Hepatocyte (in vitro differentiated cells): ENCODE measurements around the gene SIGLEC14. TPM values are rescaled to one million over a fixed set of nuclear protein-coding genes. Genes with fewer than 3 reads are reported as not detected.

Experiments used
- DNase-seq: peaks from one replicate; pipeline ENCODE4 v3.0.0-alpha.2; 2016; ENCODE audit warnings: low spot score
- H2AFZ ChIP-seq: fragments of 200-600 bp; sonication (generic); 2 replicates; pipeline ENCODE4 v1.6.0; 2016; ENCODE audit warnings: antibody characterized with exemption, mild to moderate bottlenecking
- H3K27ac ChIP-seq: fragments of 200-600 bp; sonication (generic); 2 replicates; pipeline ENCODE4 v1.5.1; 2016; ENCODE audit warnings: mild to moderate bottlenecking
- H3K27me3 ChIP-seq: fragments of 200-600 bp; sonication (generic); 2 replicates; pipeline ENCODE4 v1.6.1; 2016
- H3K36me3 ChIP-seq: fragments of 200-600 bp; sonication (generic); replicated peaks from 2 replicates; pipeline ENCODE4 v1.5.1; 2016; ENCODE audit warnings: low read depth; ENCODE audit not compliant: insufficient read depth
- H3K4me1 ChIP-seq: fragments of 200-600 bp; sonication (generic); 2 replicates; pipeline ENCODE4 v1.5.1; 2016; ENCODE audit warnings: mild to moderate bottlenecking, moderate library complexity; ENCODE audit not compliant: insufficient read depth
- H3K4me2 ChIP-seq: fragments of 200-600 bp; sonication (generic); 2 replicates; pipeline ENCODE4 v1.6.0; 2016
- H3K4me3 ChIP-seq: fragments of 200-600 bp; sonication (generic); 2 replicates; pipeline ENCODE4 v1.5.1; 2016; ENCODE audit warnings: mild to moderate bottlenecking
- H3K79me2 ChIP-seq: fragments of 200-600 bp; sonication (generic); 2 replicates; pipeline ENCODE4 v1.6.0; 2017; ENCODE audit warnings: mild to moderate bottlenecking
- H3K9me2 ChIP-seq: fragments of 200-600 bp; sonication (generic); replicated peaks from 2 replicates; pipeline ENCODE4 v1.6.0; 2017; ENCODE audit warnings: mild to moderate bottlenecking; ENCODE audit not compliant: insufficient read depth
- H3K9me3 ChIP-seq: fragments of 200-600 bp; sonication (generic); 2 replicates; pipeline ENCODE4 v1.5.1; 2016; ENCODE audit warnings: low read depth, mild to moderate bottlenecking
- H4K20me1 ChIP-seq: fragments of 200-600 bp; sonication (generic); 2 replicates; pipeline ENCODE4 v1.6.0; 2016; ENCODE audit warnings: mild to moderate bottlenecking; ENCODE audit not compliant: insufficient read depth, poor library complexity, severe bottlenecking
- CTCF ChIP-seq: fragments of 200-600 bp; sonication (generic); IDR thresholded peaks from 2 replicates; pipeline ENCODE4 v1.5.1; 2016; ENCODE audit warnings: antibody characterized with exemption, mild to moderate bottlenecking; ENCODE audit not compliant: poor library complexity
- EZH2 ChIP-seq: fragments of 200-600 bp; sonication (generic); IDR thresholded peaks from 2 replicates; pipeline ENCODE4 v1.6.1; 2016; ENCODE audit warnings: antibody characterized with exemption, mild to moderate bottlenecking, borderline replicate concordance
- EZH2phosphoT487 ChIP-seq: fragments of 200-600 bp; sonication (generic); IDR thresholded peaks from one replicate; pipeline ENCODE4 v1.6.1; 2018; ENCODE audit warnings: antibody characterized with exemption, mild to moderate bottlenecking, low read depth, moderate library complexity; ENCODE audit not compliant: unreplicated experiment, severe bottlenecking
- WGBS: methylation state at CpG from one replicate; pipeline ENCODE4 v1.1.6; 2016; ENCODE audit warnings: low lambda C conversion rate; ENCODE audit errors: missing lambda C conversion rate; 5-methylcytosine and 5-hydroxymethylcytosine counted together
- microRNA counts: library from miRNA; unstranded; fragments of <30 nt; microRNA quantifications from one replicate; lab custom pipeline; 2017
- microRNA-seq: library from miRNA; unstranded; fragments of <30 nt; microRNA quantifications from one replicate; pipeline ENCODE4, GENCODE V29; 2017
- polyA plus RNA-seq: library from polyadenylated mRNA; unstranded; fragments of >200 nt; fragmentation: Nextera tagmentation; extraction: Ambion mirVana; gene quantifications from 2 replicates; pipeline ENCODE4 v1.2.1, GENCODE V29; 2016
- small RNA-seq: library from RNA; depleted of rRNA; stranded (forward); fragments of <200 nt; gene quantifications from one replicate; pipeline ENCODE3, GENCODE V24; 2014
- total RNA-seq: library from RNA; depleted of rRNA; stranded (reverse); fragments of >200 nt; gene quantifications from 2 replicates; pipeline ENCODE4 v1.2.3, GENCODE V29; 2014

Gene SIGLEC14
- total and polyA plus RNA-seq, 2 experiments from 2014 or later = 0.13 to 0.47 TPM

- peak; percentile 94 for DNase-seq
- H3K79me2 ChIP-seq = no peaks in the 10 kb centered on the region
- H3K36me3 ChIP-seq = no peaks in the 10 kb centered on the region
- peak overlapping the region; percentile 57 for H2AFZ ChIP-seq
- no peak overlapping the region for H3K27ac ChIP-seq
- no peaks in the 10 kb centered on the region for H3K4me1 ChIP-seq
- no peak for TF ChIP-seq EZH2
- TF ChIP-seq EZH2phosphoT487 = no peak
- TF ChIP-seq CTCF = no peak
- H3K4me3 ChIP-seq = peak overlapping the region; percentile 27
- no peaks in the 10 kb centered on the region for H3K27me3 ChIP-seq
- H3K9me2 ChIP-seq = no peaks in the 10 kb centered on the region
- no peaks in the 10 kb centered on the region for H3K9me3 ChIP-seq
- peak overlapping the region; percentile 78 for H3K4me2 ChIP-seq
- no peaks in the 10 kb centered on the region for H4K20me1 ChIP-seq
- 34% methylated on average over 60 of the region's 61 CpGs for WGBS
Measured at GRCh38 chr19:51593969-51594773, 52.5 kb downstream of the SIGLEC14 start.

- Histone ChIP-seq H3K9me2 (no peaks in the 10 kb centered on the region), H3K4me3 (peak overlapping the region; percentile 27), H4K20me1 (no peaks in the 10 kb centered on the region), H3K27me3 (no peaks in the 10 kb centered on the region), H3K9me3 (no peaks in the 10 kb centered on the region), H2AFZ (peak overlapping the region; percentile 57), H3K79me2 (no peaks in the 10 kb centered on the region), H3K4me2 (peak overlapping the region; percentile 78), H3K4me1 (no peaks in the 10 kb centered on the region), H3K27ac (no peak overlapping the region), H3K36me3 (no peaks in the 10 kb centered on the region)
- TF ChIP-seq CTCF = no peak
- no peak for TF ChIP-seq EZH2
- TF ChIP-seq EZH2phosphoT487 = no peak
- no peak for DNase-seq
- WGBS = 47% methylated on average over 10 of the region's 10 CpGs
Measured at GRCh38 chr19:51593138-51593890, 53.3 kb downstream of the SIGLEC14 start.

MicroRNA genes within 50 kb of the gene (microRNA counts, 767-probe panel; counts per million panel counts)
- microRNA hsa-let-7e-5p (lab: Ali Mortazavi, UCI) (12,547 counts per million, percentile 97 among the panel's probes with 10 or more counts), microRNA hsa-miR-125a-3p (lab: Ali Mortazavi, UCI) (not detected), microRNA hsa-miR-125a-5p (lab: Ali Mortazavi, UCI) (12,195 counts per million, percentile 95 among the panel's probes with 10 or more counts), microRNA hsa-miR-99b-5p (lab: Ali Mortazavi, UCI) (10,743 counts per million, percentile 86 among the panel's probes with 10 or more counts)

Small RNAs within 50 kb of the gene (microRNA-seq; reads per million reads assigned to microRNA genes)
- gene MIR125A = 25,462 reads per million, percentile 97 among the genes with 10 or more reads in this experiment
- gene MIR99B = 25,586 reads per million, percentile 97 among the genes with 10 or more reads in this experiment
- gene MIRLET7E = 30,756 reads per million, percentile 98 among the genes with 10 or more reads in this experiment

Small RNAs within 50 kb of the gene (small RNA-seq; reads per million reads assigned to genes)
- gene AC018755.2 (not detected), gene MIR125A (not detected), gene MIR99B (1.5 reads per million, percentile 82 among the genes with 10 or more reads in this experiment), gene MIRLET7E (not detected)

Other genes starting within 250 kb of the SIGLEC14 start
- gene SIGLEC10, start 229.2 kb downstream of the SIGLEC14 start, total RNA-seq = 1.0 and 1.6 TPM in 2 replicates
- gene SIGLEC10, start 229.2 kb downstream of the SIGLEC14 start, polyA plus RNA-seq = 0.84 TPM in 1 of 2 replicates, not detected in the other
- gene SIGLEC8, start 188.4 kb downstream of the SIGLEC14 start, total RNA-seq = 0.13 and 1.2 TPM in 2 replicates
- 0.28 TPM in 1 of 2 replicates, not detected in the other for gene SIGLEC8, start 188.4 kb downstream of the SIGLEC14 start, polyA plus RNA-seq
- gene CEACAM18, start 168.3 kb downstream of the SIGLEC14 start, total RNA-seq = not detected in 2 replicates
- gene CEACAM18, start 168.3 kb downstream of the SIGLEC14 start, polyA plus RNA-seq = 0.19 TPM in 1 of 2 replicates, not detected in the other
- gene SIGLEC12, start 145.0 kb downstream of the SIGLEC14 start, total RNA-seq = not detected in 2 replicates
- 0.11 and 0.29 TPM in 2 replicates for gene SIGLEC12, start 145.0 kb downstream of the SIGLEC14 start, polyA plus RNA-seq
- not detected in 2 replicates for gene SIGLEC6, start 115.2 kb downstream of the SIGLEC14 start, total RNA-seq
- not detected in 2 replicates for gene SIGLEC6, start 115.2 kb downstream of the SIGLEC14 start, polyA plus RNA-seq
- 3.9 and 4.1 TPM in 2 replicates for gene ZNF175, start 75.5 kb downstream of the SIGLEC14 start, total RNA-seq
- 0.67 and 1.1 TPM in 2 replicates for gene ZNF175, start 75.5 kb downstream of the SIGLEC14 start, polyA plus RNA-seq
- gene SIGLEC5, start 16.4 kb downstream of the SIGLEC14 start, total RNA-seq = not detected in 2 replicates
- not detected in 2 replicates for gene SIGLEC5, start 16.4 kb downstream of the SIGLEC14 start, polyA plus RNA-seq
- gene SPACA6, start 46.5 kb upstream of the SIGLEC14 start, total RNA-seq = 6.9 and 7.2 TPM in 2 replicates
- gene SPACA6, start 46.5 kb upstream of the SIGLEC14 start, polyA plus RNA-seq = 13.1 and 17.7 TPM in 2 replicates
- 0.13 TPM in 1 of 2 replicates, not detected in the other for gene HAS1, start 77.2 kb upstream of the SIGLEC14 start, total RNA-seq
- 0.07 and 1.4 TPM in 2 replicates for gene HAS1, start 77.2 kb upstream of the SIGLEC14 start, polyA plus RNA-seq
- 0.24 and 0.53 TPM in 2 replicates for gene FPR1, start 105.1 kb upstream of the SIGLEC14 start, total RNA-seq
- 1.7 and 2.6 TPM in 2 replicates for gene FPR1, start 105.1 kb upstream of the SIGLEC14 start, polyA plus RNA-seq
- gene FPR2, start 114.4 kb upstream of the SIGLEC14 start, total RNA-seq = not detected in 2 replicates
- gene FPR2, start 114.4 kb upstream of the SIGLEC14 start, polyA plus RNA-seq = not detected in 2 replicates
- gene FPR3, start 148.3 kb upstream of the SIGLEC14 start, total RNA-seq = not detected in 2 replicates
- gene FPR3, start 148.3 kb upstream of the SIGLEC14 start, polyA plus RNA-seq = not detected in 2 replicates
- gene ZNF577, start 241.1 kb upstream of the SIGLEC14 start, total RNA-seq = 10.4 and 16.3 TPM in 2 replicates
- gene ZNF577, start 241.1 kb upstream of the SIGLEC14 start, polyA plus RNA-seq = 7.4 and 11.1 TPM in 2 replicates